Measurements from ENCODE around the gene ZRSR2.
A peak's percentile ranks its signal among the peaks of the same experiment; 100 is the strongest.
"Not testable (repeated sequence)": the region's sequence is repeated elsewhere in the genome, so short reads cannot be mapped to it uniquely, and the experiment has no call there.

ZRSR2 gene

GRCh38 chrX:15789979-15790768 is at the start of gene ZRSR2:
Gene ZRSR2, plus strand, starts transcription at chrX:15790484. Its CDS starts 12 bp downstream, at chrX:15790496.
- DNase-seq (ENCODE audit: low read depth), result peak; percentile 32

GRCh38 chrX:15744181-15744867 is 46.0 kb upstream of the ZRSR2 start:
- DNase-seq (ENCODE audit: low read depth), result no peak

- DNase-seq (ENCODE audit: low read depth), result no peak
Measured at GRCh38 chrX:15745179-15745578, 45.1 kb upstream of the ZRSR2 start.

GRCh38 chrX:15746651-15747050 is 43.6 kb upstream of the ZRSR2 start:
- not testable (repeated sequence) for DNase-seq (ENCODE audit: low read depth)

GRCh38 chrX:15747626-15748173 is 42.6 kb upstream of the ZRSR2 start:
- no peak for DNase-seq (ENCODE audit: low read depth)

- no peak for DNase-seq (ENCODE audit: low read depth)
Measured at GRCh38 chrX:15748841-15749240, 41.4 kb upstream of the ZRSR2 start.

GRCh38 chrX:15749642-15750610 is 40.4 kb upstream of the ZRSR2 start:
- no peak for DNase-seq (ENCODE audit: low read depth)

GRCh38 chrX:15750611-15751154 is 39.6 kb upstream of the ZRSR2 start:
- no peak for DNase-seq (ENCODE audit: low read depth)

- no peak for DNase-seq (ENCODE audit: low read depth)
Measured at GRCh38 chrX:15751155-15751819, 39.0 kb upstream of the ZRSR2 start.

GRCh38 chrX:15755091-15755490 is 35.2 kb upstream of the ZRSR2 start:
- no peak for DNase-seq (ENCODE audit: low read depth)

- no peak for DNase-seq (ENCODE audit: low read depth)
Measured at GRCh38 chrX:15758140-15758539, 32.1 kb upstream of the ZRSR2 start.

GRCh38 chrX:15759886-15760285 is 30.4 kb upstream of the ZRSR2 start:
- DNase-seq (ENCODE audit: low read depth), result not testable (repeated sequence)

GRCh38 chrX:15761564-15762191 is 28.6 kb upstream of the ZRSR2 start:
- no peak for DNase-seq (ENCODE audit: low read depth)

- no peak for DNase-seq (ENCODE audit: low read depth)
Measured at GRCh38 chrX:15769300-15769954, 20.9 kb upstream of the ZRSR2 start.

GRCh38 chrX:15781961-15782699 is 8.2 kb upstream of the ZRSR2 start:
- DNase-seq (ENCODE audit: low read depth), result no peak

GRCh38 chrX:15785176-15785750 is 5.0 kb upstream of the ZRSR2 start:
- DNase-seq (ENCODE audit: low read depth), result no peak

- DNase-seq (ENCODE audit: low read depth), result no peak
Measured at GRCh38 chrX:15786915-15787314, 3.4 kb upstream of the ZRSR2 start.

- DNase-seq (ENCODE audit: low read depth), result no peak
Measured at GRCh38 chrX:15790769-15791290, 546 bp downstream of the ZRSR2 start.

GRCh38 chrX:15797707-15798106 is 7.4 kb downstream of the ZRSR2 start:
- DNase-seq (ENCODE audit: low read depth), result no peak
